HG03442 (cell line): ENCODE measurements around the gene NUAK2.
"Not testable (repeated sequence)": the region's sequence is repeated elsewhere in the genome, so short reads cannot be mapped to it uniquely, and the experiment has no call there.

ENCODE experiments used
- ATAC-seq: cut with Tn5 transposase; IDR thresholded peaks from one replicate; pipeline ENCODE4 v1.9.1; 2021; ENCODE audit warnings: mild to moderate bottlenecking, moderate library complexity; ENCODE audit not compliant: unreplicated experiment

Gene NUAK2

DNA sequence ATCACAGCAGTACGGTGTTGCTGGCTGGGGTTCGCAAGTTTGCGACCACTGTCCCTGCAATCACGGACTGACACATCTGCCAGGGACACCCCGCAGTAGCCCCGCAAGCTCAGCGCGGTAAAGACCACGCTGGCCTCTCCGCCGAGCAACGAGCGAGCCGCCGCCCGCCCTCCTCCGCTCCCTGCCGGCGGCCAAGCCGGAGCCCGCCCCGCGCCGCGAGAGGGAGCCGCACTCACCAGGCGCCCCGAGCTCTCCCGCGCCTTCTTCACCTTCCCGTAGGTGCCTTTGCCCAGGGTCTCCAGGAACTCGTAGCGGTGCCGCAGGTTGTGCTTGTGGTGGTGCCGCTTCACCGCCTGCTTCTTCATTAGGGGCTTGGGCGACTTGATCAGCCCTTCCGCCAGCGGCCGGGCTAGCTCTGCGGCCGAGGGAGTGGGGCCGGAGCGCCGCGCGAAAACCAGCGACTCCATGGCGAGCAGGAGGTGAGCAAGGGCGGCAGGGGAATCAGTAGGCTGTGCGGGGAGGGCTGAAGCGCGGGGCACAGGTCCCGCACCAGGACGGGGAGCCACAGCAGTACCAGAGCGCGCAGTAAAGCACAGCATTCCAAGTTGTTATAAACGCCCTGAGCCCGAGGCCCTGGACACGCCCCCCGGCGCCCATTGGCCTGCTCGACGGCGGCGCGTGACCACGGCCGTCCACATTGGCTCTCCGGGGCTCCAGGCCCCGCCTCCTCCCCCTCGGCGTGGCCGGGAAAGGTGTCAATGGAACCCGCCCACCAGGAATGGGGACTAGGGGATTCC, at the start of gene NUAK2:
TSS of gene NUAK2 (minus strand) at position 584 of the 797 bp plus-strand sequence. CDS start at position 467, 117 bp downstream.
- ATAC-seq: peak; percentile 47

DNA sequence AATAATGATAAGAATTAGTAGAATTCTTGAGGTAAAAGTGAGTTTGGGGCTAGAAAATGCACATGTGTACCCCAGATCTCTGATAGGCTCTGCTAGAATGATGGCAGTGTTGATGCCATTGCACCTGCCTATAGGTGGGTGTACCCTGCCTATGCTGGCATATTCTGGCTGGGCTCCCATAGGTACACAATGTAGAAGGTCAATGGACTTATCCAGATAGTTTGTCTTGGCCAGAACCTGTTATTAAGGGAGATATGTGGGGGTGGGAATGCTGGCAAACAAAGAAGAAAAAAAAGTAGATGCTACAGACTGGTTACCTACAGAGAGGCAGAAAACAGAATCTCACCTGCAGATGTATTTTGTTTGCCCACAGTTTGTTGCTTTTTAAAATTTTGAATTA, 49.2 kb upstream of the NUAK2 start:
- ATAC-seq: no peak

DNA sequence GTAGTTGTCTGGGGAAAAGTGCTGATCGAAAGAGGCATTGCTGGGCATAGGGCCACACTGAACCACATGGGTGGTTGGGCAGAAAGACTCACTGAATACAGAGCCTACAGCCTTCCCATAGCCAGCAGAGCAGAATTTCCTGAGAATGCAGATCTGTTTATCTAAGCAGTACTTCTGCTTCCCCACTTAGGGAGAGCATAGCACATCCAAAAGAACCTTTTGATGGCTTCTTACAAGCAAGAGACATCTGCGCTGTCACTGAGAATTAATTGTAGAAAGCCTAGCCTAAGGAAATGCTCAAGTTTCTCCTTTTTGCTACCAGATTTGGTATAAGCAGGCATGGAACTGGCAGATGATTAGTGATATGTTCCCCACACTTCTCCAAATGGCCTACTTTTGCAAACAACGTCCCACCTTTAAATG, 48.2 kb upstream of the NUAK2 start:
- no peak for ATAC-seq

DNA sequence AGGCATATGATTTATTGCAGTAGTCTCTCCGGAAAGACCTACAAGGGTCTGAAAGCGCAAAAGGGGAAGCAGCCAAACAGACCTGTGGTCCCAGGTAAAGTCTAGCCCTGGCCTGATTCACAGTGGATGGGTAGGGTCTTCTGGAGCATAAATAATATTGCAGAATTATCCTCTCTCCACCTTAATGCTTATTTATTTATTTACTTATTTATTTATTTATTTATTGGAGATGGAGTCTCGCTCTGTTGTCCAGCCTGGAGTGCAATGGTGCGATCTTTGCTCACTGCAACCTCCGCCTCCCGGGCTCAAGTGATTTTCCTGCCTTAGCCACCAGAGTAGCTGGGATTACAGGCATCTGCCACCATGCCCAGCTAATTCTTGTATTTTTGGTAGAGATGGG, 46.9 kb upstream of the NUAK2 start:
- ATAC-seq: no peak

DNA sequence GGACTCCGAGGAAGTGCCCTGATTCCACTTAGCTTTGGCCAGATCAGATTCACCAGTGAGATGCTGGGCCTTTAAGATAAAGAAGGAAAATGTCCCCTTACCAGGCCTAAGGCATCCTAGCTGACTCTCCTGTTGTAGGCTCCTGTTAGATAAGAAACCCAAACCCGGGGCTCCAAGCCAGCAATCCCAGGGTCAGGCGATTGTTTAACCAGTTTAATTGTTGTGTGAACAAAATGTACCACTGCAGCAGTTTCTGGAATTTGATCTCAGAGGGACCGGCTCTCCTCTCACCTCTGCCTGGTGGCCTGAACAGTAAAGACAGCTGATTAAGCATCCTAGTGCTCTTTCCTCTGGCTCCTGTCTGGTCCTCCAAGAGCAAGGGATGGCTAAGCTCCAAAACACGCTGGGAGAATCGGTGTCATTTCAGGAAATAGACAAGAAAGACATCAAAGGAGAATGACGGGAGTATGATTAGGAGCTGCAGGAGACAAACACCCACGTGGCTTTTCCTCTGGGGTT, 44.5 kb upstream of the NUAK2 start:
- ATAC-seq: no peak

DNA sequence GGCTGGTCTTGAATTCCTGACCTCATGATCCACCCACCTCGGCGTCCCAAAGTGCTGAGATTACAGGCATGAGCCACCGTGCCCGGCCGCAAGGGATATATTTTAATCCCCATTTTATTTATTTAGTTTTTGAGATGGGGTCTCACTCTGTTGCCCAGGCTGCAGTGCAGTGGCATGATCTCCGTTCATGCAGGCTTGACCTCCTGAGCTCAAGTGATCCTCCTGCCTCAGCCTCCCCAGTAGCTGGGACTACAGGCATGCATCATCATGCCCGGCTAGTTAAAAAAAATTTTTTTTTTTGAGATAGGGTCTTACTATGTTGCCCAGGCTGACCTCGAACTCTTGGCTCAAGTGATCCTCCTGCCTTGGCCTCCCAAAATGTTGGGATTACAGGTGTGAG, 43.5 kb upstream of the NUAK2 start:
- not testable (repeated sequence) for ATAC-seq

DNA sequence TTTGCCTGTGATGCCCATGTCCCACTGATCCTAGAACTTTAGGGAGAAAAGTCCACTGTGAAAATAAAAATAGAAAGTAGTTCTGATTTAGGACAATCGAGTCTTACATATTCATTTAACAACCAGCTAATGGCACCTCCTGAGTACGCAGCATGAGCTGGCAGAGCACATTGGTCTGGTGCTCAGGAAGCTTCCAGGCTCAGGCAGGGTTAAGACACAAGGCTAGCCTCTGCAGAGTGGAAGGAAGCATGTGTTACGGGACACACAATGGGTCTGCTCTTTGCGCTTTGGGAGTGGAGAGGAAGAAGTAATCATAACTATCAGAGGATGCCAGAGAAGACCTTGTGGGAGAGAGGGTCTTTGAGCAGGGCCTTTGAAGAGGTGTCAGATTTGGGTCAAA, 39.3 kb upstream of the NUAK2 start:
- ATAC-seq: no peak

DNA sequence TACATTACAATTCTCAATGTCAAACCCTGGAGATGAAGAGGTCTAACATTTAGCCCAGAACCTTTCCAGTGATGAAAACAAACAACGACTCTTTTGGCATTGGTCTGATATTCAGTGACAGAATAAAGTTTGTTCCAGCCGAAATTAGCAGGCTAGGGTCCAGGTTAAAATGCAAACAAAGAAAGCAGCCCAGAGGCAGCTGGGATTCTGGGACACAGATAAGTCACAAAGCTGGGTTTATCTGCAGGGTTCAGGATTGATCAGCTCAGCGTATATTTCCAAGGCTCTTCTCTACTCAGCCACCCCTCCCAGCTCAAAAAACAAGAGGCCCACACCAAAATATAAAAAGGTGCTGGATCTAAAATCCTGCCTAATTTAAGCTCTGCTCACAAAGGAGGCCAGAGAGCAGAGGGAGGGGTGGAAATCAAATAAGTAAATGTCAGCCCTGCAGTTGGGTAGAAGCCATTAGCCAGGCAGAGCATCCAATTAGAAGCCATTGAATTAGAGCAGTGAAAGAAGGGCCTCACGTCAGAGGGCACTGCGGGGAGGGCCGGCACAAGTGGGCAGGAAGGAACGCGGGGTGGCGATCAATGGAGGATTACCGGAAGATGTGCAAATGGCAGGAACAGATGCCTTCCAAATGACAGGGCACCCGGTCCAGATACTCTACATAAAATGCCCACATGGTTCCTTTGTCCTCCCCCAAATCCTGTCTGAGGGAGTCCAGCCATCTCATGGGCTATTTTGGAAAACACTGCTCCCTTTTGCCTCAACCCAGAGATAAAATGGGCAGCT, 38.4 kb upstream of the NUAK2 start:
- no peak for ATAC-seq

DNA sequence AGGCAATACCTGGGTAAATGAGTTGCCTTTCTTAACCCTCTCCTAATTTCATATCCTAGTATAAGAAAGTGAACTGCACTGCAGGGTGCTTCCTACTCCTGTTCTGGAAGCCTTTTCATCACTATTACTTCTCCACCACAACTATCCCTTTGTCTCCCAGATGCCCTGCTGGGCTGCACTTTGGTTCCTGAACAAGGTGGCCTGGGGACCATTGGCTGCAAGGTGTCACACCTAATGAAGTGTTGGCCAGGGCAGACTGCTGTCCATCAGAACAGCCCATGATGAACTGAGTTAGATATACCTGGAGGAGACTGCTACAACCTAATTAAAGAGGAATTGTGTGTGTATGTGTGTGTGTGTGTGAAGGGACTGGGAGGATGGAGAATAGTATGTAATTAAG, 37.0 kb upstream of the NUAK2 start:
- no peak for ATAC-seq

DNA sequence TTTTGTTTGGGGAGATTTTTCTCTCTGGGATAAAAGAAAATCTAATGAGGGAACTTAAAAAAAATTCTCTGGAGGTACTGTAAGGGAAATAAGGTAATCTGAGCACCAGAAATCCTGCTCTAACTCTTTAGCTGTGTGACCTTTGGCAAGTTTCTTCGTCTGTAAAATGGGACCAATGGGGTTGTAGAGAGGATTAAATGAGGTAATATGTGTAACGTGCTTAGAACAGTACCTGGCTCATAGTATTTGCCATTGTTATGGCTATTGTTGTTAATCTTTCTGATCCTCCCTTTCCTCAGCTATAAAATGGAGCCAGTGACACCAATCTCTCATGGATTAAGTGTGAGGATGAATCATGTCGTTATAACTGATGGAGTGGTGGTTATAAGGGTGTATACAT, 36.0 kb upstream of the NUAK2 start:
- ATAC-seq: no peak

DNA sequence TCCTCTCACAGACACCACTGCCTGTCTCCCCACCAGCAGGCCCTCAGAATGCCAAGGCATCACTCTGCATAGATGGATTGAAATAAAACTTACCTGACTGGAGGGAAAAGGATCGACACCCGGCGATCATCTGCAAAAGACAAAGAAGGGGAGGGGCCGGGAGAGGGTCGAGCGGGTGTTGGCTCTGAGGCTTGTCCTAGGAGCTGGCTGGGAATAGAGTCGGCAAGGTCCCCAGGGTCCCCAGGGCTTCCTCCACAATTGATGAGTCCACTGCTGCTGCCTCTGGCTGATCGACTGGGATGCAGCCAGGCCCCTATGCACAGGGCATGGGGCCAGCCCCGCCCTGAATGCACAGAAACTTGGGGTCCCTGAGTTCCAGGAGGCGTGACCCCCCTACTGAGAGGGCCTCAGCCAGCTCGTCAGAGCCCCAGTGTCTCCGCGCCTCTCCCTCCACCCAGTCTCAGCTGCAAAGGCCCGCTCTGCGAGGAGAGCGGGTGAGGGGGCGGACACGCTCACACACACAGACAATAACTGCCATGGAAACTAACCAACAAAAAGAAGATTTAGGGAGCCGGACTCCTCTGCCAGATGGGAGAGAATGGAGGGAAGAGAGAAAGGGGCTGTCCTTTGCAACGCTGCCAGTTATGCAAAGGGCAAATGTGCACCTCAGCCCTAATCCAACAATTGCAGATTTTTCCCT, 35.0 kb upstream of the NUAK2 start, which contains the start of gene KLHDC8A:
TSS of gene KLHDC8A (minus strand) at position 483 of the 700 bp plus-strand sequence. CDS start 13,318 bp downstream, outside the sequence.
- no peak for ATAC-seq

DNA sequence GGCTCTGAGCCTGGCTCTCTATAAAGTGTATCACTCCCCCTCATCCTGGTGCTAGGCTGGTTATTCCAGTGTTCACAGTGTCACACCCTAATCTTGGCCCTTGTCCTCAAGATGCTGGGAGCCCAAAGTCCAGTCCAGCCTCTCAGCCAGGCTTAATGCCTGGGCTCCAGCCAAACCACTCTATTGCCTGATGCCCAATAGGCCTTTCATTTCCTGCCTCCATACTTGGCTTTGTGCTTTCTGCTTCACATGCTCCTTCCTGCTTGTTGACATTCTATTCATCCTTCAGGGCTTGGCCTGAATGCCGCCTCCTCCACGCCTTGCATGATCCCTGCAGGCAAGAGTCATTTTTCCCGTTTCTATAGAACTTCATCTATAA, 33.5 kb upstream of the NUAK2 start:
- no peak for ATAC-seq

DNA sequence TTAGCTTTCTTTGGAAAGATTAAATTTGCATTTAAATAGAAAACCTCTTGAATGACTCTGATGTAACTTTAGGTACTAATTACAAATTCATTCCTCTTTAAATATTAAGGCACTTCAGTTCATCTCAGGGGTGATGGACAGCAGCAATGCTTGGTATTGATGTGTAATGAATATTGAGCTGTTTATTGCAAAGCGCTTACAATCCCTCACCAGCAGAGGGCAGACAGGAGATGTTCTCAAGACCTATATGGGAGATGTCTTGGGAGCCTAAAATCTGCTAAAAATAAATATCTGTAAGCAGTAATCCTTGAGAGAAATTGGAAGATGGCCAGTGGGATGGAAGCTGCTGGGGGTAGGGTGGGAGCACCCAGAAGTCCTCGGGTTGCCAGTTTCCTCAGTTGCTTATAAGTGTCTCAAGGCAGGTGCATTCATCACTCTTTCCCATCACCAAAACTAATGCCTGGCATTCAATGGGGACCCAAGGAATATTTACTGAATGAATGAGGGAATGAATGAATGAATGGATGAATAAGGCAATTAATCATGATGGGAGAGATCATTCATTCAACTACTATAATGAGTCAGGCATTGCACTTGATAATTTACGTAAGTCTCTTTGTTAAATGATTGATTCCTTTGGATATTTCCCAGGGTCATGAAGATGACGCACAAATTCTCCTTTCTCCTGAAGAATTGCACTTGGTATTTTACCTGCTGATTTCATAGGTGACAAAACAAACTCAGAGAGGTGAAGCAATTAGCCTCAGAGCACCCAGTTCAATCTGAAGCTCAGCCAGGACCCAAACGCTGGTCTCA, 32.9 kb upstream of the NUAK2 start:
- no peak for ATAC-seq

DNA sequence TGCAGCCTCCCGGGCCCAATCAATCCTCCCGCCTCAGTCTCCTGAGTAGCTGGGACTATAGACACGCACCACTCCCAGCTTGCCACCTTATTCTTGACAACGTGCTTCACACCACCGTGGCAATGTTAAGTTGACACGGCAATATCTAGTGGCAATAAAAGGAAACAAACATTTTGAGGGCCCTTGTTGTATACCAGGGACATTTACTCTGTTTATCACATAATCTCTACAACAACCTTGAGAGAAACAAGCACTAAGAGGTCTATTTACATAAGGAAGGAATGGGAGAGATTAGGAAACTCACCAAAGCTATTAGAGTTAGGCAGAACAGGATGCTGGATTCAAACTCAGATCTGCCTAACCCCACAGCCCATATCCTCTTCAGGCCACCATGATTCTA, 32.1 kb upstream of the NUAK2 start:
- no peak for ATAC-seq

DNA sequence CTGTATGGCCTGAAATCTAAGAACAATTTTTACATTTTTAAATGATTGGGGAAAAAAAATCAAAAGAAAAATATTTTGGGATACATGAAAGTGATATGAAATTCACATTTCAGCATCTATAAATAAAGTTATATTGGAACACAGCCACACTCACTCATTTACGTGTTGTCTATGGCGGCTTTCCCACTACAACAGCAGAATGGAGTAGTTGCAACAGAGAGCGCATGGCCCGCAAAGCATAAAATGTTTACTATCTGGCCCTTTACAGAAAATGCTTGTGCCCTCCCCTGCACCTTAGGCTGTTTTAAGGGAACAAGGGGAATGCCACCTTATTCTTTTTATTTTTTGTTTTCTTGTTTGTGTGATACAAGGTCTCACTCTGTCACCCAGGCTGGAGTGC, 31.6 kb upstream of the NUAK2 start:
- no peak for ATAC-seq

DNA sequence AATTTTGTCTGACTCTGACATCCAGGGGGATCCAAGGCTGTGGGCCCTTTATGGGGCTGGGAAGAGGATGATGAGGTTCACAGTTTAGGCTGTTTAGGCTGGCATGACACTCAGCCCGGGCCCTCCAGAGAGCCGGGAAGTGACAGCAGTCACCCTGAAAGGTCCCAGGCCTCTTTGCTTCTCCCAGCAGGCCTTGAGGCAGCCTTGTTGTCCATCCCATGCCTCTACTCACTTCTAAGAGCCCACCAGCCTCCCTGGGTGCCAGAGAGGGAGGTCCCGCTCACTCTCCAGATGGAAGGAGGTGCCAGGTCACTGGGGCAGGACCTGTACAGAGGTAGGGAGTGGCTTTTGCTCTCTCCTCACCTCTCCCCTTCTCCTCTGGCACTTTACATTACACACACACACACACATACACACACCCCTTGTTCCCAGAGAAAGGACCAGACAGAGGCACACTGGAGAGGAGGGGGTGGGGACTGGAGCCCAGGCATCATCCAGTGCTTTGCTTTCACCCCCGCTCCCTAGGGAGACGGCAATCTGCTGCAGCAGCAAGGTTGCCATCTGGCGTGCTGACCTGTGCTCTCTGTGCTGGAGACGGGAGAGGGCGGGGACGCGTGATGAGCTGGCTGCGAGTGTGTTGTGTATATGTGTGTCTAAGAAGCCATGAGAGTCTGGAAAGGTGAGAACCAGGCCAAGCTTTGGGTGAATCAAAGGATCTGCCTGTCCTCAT, 30.6 kb upstream of the NUAK2 start:
- no peak for ATAC-seq

DNA sequence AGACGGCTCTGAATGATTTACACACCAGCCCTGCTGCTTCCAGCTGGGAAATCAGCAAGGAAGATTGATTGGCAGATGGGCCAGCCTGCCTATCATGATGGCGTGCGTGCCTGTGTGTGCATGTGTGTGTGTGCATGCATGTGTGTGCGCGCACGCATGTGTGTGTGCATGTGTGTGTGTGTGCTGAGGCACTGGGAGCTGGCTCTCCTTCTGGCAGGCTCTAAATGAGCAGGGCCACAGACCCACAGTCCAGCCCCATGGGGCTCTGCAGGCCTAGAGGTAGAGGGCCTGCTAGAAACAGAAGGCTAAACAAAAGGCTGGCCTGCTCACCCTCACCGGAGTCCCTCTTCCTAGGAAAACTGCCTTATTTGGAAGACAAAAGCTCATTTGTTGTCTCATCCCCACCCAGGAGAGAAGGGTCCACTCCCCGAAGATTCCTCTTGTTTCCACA, 29.2 kb upstream of the NUAK2 start:
- ATAC-seq: no peak

DNA sequence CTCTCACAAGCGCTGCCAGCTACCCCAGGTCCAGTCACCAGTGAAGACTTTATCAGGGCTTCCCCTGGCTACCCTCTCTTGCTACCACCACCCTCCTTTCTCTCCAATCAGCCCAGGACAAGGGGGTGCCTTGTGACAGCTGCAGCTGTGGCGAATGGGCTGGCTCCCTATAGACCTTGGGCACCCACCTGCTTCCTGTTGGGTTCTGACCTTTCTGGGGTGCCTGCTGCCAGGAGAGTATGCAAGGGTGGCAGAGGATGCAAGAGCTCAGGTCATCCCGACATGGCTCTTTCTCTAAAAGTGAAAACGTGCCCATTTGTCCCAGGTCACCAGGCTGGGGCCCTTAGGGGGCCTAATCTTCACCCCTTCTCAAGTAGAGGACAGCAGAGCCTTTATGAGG, 28.6 kb upstream of the NUAK2 start:
- ATAC-seq: no peak

DNA sequence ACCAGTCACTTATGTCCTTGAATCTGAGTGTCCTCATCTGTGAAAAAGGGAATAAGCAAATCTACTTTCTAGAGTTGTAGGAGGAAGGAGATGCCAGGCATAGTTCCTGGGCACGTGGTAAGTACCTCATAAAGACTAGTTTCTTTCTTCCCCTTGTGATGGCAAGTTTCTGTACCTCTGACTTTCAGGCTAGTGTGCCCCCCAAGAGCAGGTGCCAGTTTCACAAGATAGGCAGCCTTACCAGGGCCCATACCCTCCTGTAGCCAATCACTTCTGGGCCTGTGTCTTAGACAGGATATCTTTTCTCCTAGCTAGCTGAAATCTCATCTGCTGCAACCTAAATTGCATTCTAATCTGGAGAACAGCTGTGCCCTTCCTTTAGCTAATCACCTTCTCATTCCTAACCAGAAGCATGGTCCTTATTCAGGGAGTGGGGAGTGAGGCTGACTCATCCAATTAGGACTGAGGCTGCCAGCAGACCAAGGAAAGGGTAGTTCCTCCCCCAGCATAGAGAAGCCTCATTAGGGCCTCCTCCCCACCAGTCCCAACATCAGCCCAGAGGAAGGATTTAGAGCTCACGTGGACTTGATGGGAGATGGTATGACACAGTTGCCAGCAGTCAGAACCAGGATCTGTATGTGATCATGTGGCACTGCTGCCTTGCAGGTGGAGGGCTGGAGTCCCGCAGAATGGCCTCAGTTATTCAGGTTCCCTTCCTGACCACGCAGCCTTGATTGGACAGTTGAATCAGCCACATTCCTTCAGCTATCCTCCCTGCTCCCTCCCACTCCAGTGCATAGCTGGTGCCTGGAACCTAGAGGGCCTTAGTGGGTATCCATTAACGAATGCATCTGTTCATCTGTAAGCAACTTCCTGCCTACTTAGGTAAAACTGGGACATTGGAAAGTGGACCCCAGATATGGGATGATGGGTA, 27.3 kb upstream of the NUAK2 start:
- no peak for ATAC-seq
